ENCODE results near the gene SELENOS.

The SELENOS gene

DNA sequence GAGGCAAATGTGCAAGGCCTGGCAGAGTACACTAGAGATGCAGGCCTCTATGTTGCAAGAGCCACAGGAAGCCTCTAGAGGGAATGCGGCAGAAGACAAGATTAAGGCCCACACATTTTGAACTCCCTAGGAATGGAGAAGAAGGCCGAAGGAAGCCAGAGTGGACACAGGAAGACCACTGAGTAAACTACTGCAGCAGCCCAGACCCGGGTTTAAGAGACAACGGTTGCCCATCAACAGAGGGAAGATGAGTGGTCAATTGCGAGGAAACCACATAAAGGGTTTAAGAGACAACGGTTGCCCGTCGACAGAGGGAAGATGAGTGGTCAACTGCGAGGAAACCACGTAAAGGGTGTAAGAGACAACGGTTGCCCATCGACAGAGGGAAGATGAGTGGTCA is 40.0 kb downstream of the SELENOS start:
- no peak overlapping the region for H3K4me3 ChIP-seq (ENCODE audit: control insufficient read depth, low read depth, low read length)
- no peak for DNase-seq (ENCODE audit: low read depth)
- TF ChIP-seq, protein P1, sequence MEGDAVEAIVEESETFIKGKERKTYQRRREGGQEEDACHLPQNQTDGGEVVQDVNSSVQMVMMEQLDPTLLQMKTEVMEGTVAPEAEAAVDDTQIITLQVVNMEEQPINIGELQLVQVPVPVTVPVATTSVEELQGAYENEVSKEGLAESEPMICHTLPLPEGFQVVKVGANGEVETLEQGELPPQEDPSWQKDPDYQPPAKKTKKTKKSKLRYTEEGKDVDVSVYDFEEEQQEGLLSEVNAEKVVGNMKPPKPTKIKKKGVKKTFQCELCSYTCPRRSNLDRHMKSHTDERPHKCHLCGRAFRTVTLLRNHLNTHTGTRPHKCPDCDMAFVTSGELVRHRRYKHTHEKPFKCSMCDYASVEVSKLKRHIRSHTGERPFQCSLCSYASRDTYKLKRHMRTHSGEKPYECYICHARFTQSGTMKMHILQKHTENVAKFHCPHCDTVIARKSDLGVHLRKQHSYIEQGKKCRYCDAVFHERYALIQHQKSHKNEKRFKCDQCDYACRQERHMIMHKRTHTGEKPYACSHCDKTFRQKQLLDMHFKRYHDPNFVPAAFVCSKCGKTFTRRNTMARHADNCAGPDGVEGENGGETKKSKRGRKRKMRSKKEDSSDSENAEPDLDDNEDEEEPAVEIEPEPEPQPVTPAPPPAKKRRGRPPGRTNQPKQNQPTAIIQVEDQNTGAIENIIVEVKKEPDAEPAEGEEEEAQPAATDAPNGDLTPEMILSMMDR (conservative IDR thresholded peaks at IDR 0.05; ENCODE audit: control insufficient read depth, insufficient read depth, low read depth, low read length): no peak

DNA sequence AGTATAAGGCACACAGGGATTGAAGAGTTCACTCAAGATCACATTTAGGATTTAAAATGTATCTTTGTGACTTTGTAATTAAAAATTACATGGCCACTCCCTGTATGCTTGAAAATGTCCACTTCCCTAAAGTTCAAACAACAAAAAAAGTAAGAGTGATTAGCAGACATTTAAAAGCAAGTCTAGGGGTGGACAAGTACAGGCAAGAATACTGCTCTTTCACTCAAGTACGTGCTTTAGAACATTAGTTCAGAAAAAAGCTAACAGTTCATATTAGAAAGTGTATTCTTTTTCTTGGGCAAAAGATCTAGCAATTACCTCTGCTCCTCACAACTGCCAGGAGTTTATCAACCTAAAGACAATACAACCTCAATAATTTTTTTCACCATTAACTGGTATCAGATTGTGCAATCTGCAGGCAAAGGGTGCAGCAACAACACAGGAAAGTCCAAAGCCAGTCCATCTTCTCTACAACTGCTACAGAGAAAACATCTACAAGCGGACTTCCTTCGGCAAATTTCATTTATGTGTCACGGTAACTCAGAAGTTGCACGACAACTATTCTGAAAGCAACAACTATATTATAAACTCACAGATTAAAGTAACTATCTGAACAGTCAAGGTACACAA is 43.5 kb downstream of the SELENOS start:
- TF ChIP-seq, protein P1 (conservative IDR thresholded peaks at IDR 0.05; ENCODE audit: control insufficient read depth, insufficient read depth, low read depth, low read length): no peak
- no peak for DNase-seq (ENCODE audit: low read depth)

DNA sequence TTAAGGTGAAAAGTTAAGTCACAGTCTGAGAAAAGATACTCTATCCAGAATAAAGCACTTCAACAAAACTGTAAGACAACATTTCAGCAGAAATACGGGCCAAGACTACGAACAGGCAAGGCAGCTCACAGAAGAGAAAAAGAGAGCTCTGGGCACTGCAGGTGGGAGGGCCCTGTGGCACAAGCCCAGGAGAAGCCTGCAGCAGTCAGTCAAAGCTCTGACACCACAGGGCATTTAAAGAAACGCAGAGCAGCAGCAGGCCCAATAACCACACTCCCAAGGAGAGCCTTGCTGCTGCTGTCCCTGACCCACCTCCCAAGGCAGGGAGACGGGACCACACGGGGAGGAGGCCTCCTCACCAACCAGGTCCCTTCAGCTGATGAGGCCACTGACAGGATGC is 44.6 kb downstream of the SELENOS start:
- no peak for DNase-seq (ENCODE audit: low read depth)
- TF ChIP-seq, protein P1 (conservative IDR thresholded peaks at IDR 0.05; ENCODE audit: control insufficient read depth, insufficient read depth, low read depth, low read length): no peak

More for the DNA sequence above, 43.5 kb downstream of the SELENOS start:
- no peak overlapping the region for H3K4me3 ChIP-seq (ENCODE audit: control insufficient read depth, low read depth, low read length)

DNA sequence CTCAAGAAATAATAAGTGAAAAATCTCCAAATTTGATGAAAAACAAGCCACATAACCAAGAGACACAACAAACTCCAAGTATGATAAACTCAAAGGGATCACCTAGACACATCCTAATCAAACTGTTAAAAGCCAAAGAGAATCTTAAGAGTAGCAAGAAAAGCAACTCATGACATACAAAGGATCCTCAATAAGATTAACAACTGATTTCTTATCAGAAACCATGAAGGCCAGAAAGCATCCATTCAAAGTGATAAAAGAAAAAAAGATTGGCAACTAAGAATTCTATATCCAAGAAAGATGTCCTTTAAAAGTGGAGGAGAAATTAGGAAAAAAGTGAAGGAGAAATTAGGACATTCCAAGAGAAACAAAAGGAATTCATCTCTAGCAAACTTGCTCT is 49.0 kb downstream of the SELENOS start:
- DNase-seq (ENCODE audit: low read depth): no peak
- no peak overlapping the region for H3K4me3 ChIP-seq (ENCODE audit: control insufficient read depth, low read depth, low read length)
- TF ChIP-seq, protein P1 (conservative IDR thresholded peaks at IDR 0.05; ENCODE audit: control insufficient read depth, insufficient read depth, low read depth, low read length): no peak

More for the DNA sequence above, 44.6 kb downstream of the SELENOS start:
- no peak overlapping the region for H3K4me3 ChIP-seq (ENCODE audit: control insufficient read depth, low read depth, low read length)

DNA sequence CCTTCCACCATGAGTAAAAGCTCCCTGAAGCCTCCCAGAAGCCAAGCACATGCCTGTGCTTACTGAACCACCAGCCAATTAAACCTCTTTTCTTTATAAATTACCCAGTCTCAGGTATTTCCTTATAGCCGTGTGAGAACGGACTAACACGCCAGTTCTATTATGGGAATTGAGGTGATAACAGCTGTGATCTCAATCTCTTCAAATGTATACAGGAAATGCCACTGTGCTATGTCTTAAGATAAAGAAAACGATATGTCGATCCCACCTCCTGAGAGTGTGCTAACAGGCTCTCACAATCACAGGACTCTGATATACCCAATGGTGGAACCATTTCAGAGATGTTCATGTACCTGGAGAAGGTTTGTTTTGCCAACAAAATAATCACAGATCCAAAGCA is 51.6 kb downstream of the SELENOS start:
- TF ChIP-seq, protein P1 (conservative IDR thresholded peaks at IDR 0.05; ENCODE audit: control insufficient read depth, insufficient read depth, low read depth, low read length): no peak
- no peak for DNase-seq (ENCODE audit: low read depth)
- no peak overlapping the region for H3K4me3 ChIP-seq (ENCODE audit: control insufficient read depth, low read depth, low read length)

All from fibroblast of mammary gland (primary cell).